Camera-type eye (tissue), 1 donor: ENCODE data around the gene TCF25. TPM values are rescaled to one million over a fixed set of nuclear protein-coding genes. Genes with fewer than 3 reads are reported as not detected.

ENCODE experiments used
- total RNA-seq: library from RNA; depleted of rRNA; stranded (reverse); fragments of >200 nt; gene quantifications from one replicate; pipeline ENCODE4 v1.2.3, GENCODE V29; 2014

The TCF25 gene
- 183 TPM for total RNA-seq

DNA sequence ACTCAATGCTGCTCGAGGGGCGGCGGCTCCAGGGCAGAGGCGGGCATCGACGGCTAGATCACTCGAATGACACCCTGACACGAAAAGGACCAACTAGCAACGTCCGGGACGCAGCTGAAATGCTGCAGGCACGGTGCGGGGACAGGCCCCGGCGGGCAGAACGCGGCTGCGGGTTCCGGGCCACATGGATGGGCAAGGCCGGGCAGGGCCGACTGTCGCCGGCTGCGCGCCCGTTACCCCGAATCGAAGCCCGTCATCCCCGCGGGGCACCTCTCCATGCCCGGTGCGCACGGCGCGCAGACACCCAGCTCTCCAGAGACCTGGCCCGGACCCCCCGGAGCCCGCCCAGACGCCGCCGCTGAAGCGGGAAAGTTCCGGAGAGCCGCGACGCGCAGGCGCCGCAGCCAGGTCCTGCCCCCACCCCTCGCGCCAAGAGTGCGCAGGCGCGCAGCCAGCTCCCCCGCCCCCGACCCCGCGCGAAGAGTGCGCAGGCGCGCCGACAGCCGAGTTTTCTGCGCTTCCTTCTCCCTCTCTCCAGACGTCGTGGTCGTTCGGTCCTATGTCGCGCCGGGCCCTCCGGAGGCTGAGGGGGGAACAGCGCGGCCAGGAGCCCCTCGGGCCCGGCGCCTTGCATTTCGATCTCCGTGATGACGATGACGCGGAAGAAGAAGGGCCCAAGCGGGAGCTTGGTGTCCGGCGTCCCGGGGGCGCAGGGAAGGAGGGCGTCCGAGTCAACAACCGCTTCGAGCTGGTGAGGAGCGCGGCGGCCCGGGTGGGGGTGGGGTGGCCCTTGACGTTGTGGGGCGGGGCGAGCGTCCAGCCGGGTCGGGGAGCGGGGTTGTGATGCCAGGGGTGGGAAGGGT, at the start of gene TCF25:
TSS of gene TCF25 (plus strand) at position 484 of the 863 bp plus-strand sequence. CDS start at position 560, 76 bp downstream.

GRCh38 chr16:89828199-89828869, 45.1 kb upstream of the TCF25 start, which contains the start of gene SPIRE2:
Gene SPIRE2, plus strand, starts transcription at chr16:89828475. Its CDS starts 76 bp downstream, at chr16:89828551.

DNA sequence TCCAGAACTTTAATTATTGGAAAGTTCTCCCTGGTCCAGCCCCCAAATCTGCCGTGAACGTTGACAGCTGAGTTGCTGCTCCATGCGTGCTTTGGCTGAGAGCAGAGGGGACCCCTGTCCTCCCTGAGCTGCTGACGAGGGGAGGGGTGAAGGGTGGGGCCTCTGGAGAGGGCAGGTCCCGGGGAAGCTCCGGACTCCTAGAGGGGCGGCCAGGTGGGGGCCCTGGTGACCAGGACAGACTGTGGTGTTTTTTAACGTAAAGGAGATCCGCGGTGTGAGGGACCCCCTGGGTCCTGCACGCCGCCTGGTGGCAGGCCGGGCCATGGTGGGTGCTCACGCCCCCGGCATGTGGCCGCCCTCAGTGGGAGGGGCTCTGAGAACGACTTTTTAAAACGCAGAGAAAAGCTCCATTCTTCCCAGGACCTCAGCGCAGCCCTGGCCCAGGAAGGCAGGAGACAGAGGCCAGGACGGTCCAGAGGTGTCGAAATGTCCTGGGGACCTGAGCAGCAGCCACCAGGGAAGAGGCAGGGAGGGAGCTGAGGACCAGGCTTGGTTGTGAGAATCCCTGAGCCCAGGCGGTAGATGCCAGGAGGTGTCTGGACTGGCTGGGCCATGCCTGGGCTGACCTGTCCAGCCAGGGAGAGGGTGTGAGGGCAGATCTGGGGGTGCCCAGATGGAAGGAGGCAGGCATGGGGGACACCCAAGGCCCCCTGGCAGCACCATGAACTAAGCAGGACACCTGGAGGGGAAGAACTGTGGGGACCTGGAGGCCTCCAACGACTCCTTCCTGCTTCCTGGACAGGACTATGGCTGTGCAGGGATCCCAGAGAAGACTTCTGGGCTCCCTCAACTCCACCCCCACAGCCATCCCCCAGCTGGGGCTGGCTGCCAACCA, 45.3 kb downstream of the TCF25 start, which contains the start of gene MC1R:
TSS of gene MC1R (plus strand) at position 410 of the 895 bp plus-strand sequence. CDS start at position 807, 397 bp downstream.

GRCh38 chr16:89922884-89923639, 49.7 kb downstream of the TCF25 start, which contains the start of gene TUBB3:
Gene TUBB3, plus strand, starts transcription at chr16:89923342. Its CDS starts 60 bp downstream, at chr16:89923402.

Other genes with a start within 250 kb of the TCF25 start
- gene CHMP1A, start 215.9 kb upstream of the TCF25 start, total RNA-seq = 49.9 TPM
- gene SPATA33, start 215.8 kb upstream of the TCF25 start, total RNA-seq = 9.7 TPM
- 60.5 TPM for gene CDK10, start 186.9 kb upstream of the TCF25 start, total RNA-seq
- gene SPATA2L, start 171.9 kb upstream of the TCF25 start, total RNA-seq = 12.7 TPM
- 12.1 TPM for gene VPS9D1, start 152.7 kb upstream of the TCF25 start, total RNA-seq
- 78.6 TPM for gene ZNF276, start 152.1 kb upstream of the TCF25 start, total RNA-seq
- 17.5 TPM for gene FANCA, start 56.9 kb upstream of the TCF25 start, total RNA-seq
- 16.1 TPM for gene SPIRE2, start 45.1 kb upstream of the TCF25 start, total RNA-seq
- 5.7 TPM for gene MC1R, start 45.3 kb downstream of the TCF25 start, total RNA-seq
- gene TUBB3, start 49.8 kb downstream of the TCF25 start, total RNA-seq = 294 TPM
- 80.8 TPM for gene DEF8, start 75.2 kb downstream of the TCF25 start, total RNA-seq
- gene DBNDD1, start 145.9 kb downstream of the TCF25 start, total RNA-seq = 18.1 TPM
- gene PRDM7, start 203.7 kb downstream of the TCF25 start, total RNA-seq = not detected